Measurements from ENCODE around the gene SRRM4. TPM values are rescaled to one million over a fixed set of nuclear protein-coding genes. Genes with fewer than 3 reads are reported as not detected.
"Not testable (repeated sequence)": the region's sequence is repeated elsewhere in the genome, so short reads cannot be mapped to it uniquely, and the experiment has no call there.

Gene SRRM4
- total RNA-seq, 1 experiment from 2014 or later = not detected

DNA sequence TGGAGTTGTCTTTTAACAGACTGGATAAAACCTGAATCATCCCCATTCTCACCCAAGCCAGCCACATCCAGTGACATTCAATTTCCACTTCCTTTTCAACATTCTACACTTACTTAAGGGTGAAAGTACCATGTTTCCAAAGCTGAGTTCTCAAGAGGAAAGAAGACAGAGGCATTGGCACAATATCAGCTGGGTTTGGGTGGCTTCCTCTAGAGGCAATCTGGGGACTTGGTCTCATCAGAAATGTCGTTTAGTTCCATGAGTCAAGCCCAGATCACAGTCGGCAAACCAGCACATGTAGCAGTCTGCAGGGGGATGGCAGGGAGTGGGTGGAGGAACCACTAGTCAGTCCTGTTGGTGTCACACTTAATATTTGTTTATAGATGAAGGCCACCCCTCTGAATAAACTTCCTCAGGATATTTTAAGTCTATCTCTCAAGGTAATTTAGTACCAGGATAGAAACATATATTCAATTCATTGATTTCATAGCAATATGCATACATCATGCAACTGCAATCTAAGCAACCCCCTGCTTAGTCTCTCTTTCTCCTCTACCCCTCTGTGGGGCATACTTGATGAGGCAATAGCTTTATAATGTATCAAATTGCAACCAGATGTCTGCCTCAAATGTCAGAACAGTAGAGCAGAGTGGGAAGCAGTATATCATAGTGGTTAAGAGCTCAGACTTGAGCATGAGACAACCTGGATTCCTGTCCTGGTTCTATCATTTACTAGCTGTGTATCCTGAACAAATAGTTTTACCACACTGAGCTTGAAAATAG lies 3.0 kb downstream of the SRRM4 start:
- Histone ChIP-seq H3K36me3 (no peaks in the 10 kb centered on the region), H3K9me3 (replicated peaks) (no peaks in the 10 kb centered on the region), H3K27ac (no peak overlapping the region), H3K4me1 (replicated peaks) (no peaks in the 10 kb centered on the region), H3K4me3 (no peak overlapping the region), H3K27me3 (replicated peaks) (no peaks in the 10 kb centered on the region)
- no peak for DNase-seq (ENCODE audit: low read depth in 1 of 2, low spot score in 2 of 2)

DNA sequence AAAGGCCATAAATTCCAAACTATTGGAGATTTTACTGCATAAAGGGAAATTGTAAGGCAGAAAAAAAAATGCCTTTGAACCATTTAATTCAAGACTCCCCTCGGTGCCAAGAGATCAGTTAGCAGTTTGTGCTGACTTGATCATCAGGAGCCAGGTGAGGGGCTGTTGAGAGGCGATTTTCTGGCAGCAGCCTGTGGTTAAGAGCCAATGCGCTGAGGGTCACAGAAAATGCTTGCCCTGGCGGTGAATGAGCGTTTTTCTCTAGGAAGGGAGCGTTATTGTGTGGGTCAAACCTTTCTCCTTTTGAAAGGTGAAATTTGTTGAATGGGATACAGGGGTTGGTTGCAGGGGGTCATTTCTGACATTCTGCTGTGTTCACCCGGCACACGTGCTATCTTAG lies 4.7 kb downstream of the SRRM4 start:
- Histone ChIP-seq H3K27me3 (replicated peaks) (no peaks in the 10 kb centered on the region), H3K9me3 (replicated peaks) (no peaks in the 10 kb centered on the region), H3K27ac (no peak overlapping the region), H3K36me3 (no peaks in the 10 kb centered on the region), H3K4me3 (no peak overlapping the region), H3K4me1 (replicated peaks) (no peaks in the 10 kb centered on the region)
- DNase-seq (ENCODE audit: low read depth in 1 of 2, low spot score in 2 of 2) = no peak

DNA sequence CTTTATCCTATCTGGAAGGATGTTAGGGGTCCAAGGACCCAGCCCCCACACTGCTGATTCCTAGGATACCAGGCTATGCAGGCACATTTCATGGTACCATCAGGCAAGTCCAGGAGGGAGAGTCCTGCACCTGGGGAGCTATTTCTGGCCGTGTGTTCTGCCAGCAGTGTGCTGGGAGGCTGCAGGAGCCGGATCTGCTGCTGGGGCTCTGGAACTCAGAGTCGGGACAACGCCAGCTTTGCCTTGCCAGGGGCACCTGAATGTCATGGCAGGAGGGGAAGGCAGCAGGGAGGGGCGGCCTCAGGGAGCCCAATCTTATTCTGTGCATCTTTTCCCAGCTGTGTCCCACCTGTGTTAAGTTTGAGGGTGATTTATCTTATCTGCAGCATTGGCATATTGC lies 17.8 kb downstream of the SRRM4 start:
- Histone ChIP-seq H3K27me3 (replicated peaks) (no peaks in the 10 kb centered on the region), H3K9me3 (replicated peaks) (no peaks in the 10 kb centered on the region), H3K4me3 (no peak overlapping the region), H3K36me3 (no peaks in the 10 kb centered on the region), H3K27ac (no peak overlapping the region), H3K4me1 (replicated peaks) (no peaks in the 10 kb centered on the region)
- DNase-seq (ENCODE audit: low read depth in 1 of 2, low spot score in 2 of 2) = no peak

DNA sequence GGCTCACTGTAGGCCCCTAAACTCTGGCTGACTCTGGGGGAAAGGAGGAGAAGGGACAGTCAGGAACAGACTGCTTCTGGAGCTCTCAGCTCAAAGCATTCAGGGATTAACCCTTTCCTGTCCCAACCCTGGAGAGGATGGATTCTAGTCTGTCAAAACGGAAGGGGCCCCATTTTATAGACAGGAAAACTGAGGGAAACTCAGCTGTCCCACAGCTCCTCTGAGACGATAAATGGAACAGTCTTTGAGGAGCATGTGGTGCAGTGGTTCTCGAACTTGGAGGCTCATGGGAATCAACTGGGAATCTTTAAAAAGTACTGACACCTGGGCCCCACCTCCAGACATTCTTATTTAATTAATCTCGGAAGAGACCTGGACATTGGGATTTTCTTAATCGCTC lies 23.7 kb downstream of the SRRM4 start:
- H3K4me3 ChIP-seq = no peak overlapping the region
- no peaks in the 10 kb centered on the region for H3K36me3 ChIP-seq
- no peaks in the 10 kb centered on the region for H3K27me3 ChIP-seq (replicated peaks)
- no peaks in the 10 kb centered on the region for H3K9me3 ChIP-seq (replicated peaks)
- H3K27ac ChIP-seq = no peak overlapping the region
- H3K4me1 ChIP-seq (replicated peaks) = no peaks in the 10 kb centered on the region
- no peak for DNase-seq (ENCODE audit: low read depth in 1 of 2, low spot score in 2 of 2)

DNA sequence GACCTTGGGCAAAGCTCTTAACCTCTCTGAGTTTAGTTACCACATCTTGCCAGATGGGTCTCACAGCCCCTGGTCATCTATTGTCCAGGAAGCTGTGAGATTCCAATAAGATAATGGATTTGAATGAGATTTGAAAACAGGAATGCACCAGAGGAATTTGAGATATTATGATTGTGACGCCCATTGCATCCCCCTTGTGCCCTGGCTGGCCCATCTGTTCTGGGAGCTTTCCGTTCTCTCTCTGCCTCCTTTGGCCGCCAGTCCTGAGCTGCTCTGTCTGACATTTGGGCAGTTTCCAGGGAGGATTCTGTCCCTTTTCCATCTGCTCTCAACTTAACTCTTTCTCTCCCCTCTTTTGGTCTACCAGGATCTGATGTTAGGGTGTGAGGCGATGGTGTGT lies 24.6 kb downstream of the SRRM4 start:
- Histone ChIP-seq H3K9me3 (replicated peaks) (no peaks in the 10 kb centered on the region), H3K4me3 (no peak overlapping the region), H3K27me3 (replicated peaks) (no peaks in the 10 kb centered on the region), H3K36me3 (no peaks in the 10 kb centered on the region), H3K27ac (no peak overlapping the region), H3K4me1 (replicated peaks) (no peaks in the 10 kb centered on the region)
- no peak for DNase-seq (ENCODE audit: low read depth in 1 of 2, low spot score in 2 of 2)

GRCh38 chr12:119006746-119007145 lies 25.4 kb downstream of the SRRM4 start:
- Histone ChIP-seq H3K27me3 (replicated peaks) (no peaks in the 10 kb centered on the region), H3K9me3 (replicated peaks) (no peaks in the 10 kb centered on the region), H3K4me1 (replicated peaks) (no peaks in the 10 kb centered on the region), H3K4me3 (no peak overlapping the region), H3K36me3 (no peaks in the 10 kb centered on the region), H3K27ac (no peak overlapping the region)
- no peak for DNase-seq (ENCODE audit: low read depth in 1 of 2, low spot score in 2 of 2)

DNA sequence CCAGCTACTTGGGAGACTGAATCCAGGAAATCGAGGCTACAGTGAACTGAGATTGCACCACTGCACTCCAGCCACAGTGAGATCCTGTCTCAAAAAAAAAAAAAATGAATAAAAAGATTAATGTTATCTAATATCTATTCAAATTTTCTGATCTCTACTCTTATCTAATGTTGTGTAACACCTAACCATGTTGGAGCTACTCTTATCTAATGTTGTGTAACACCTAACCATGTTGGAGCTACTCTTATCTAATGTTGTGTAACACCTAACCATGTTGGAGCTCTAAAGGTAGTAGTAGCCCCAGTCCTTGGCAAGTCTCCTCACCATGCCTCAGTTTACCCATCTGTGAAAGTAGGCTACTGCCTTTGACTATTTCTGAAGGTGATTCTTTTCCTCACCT lies 26.9 kb downstream of the SRRM4 start:
- H3K4me1 ChIP-seq (replicated peaks); H3K4me3 ChIP-seq; H3K27ac ChIP-seq: not testable (repeated sequence)

DNA sequence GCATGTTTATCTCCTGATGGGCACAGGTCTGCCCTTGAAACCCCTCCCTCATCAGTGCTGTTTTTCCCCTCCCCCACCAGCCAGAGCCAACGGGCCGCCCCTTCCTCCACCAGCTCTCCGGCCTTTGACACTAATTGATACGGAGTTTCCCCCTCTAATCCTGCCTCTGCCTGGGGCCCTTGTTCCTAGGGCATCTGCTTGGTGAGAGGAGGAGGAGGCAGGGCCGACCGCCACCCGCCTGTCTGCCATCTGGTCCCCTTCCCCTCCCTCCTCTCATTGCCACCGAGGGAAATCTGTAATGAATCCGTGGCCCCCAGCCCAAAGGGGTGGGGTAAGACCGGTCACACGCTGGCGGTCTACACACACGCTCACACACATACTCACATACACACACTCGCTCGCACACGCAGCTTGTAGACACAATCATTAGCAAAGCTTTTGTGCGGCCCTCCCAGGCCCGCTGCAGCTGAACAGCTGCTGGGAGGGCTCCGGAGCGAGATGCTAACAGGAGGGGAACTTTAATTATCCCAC lies 27.4 kb downstream of the SRRM4 start:
- Histone ChIP-seq H3K9me3 (replicated peaks) (no peaks in the 10 kb centered on the region), H3K36me3 (no peaks in the 10 kb centered on the region), H3K27me3 (replicated peaks) (no peaks in the 10 kb centered on the region), H3K27ac (no peak overlapping the region), H3K4me1 (replicated peaks) (no peaks in the 10 kb centered on the region), H3K4me3 (no peak overlapping the region)
- DNase-seq (ENCODE audit: low read depth in 1 of 2, low spot score in 2 of 2) = no peak

More for the DNA sequence above, 26.9 kb downstream of the SRRM4 start:
- not testable (repeated sequence) for H3K9me3 ChIP-seq (replicated peaks); H3K27me3 ChIP-seq (replicated peaks); DNase-seq (ENCODE audit: low read depth in 1 of 2, low spot score in 2 of 2); H3K36me3 ChIP-seq

DNA sequence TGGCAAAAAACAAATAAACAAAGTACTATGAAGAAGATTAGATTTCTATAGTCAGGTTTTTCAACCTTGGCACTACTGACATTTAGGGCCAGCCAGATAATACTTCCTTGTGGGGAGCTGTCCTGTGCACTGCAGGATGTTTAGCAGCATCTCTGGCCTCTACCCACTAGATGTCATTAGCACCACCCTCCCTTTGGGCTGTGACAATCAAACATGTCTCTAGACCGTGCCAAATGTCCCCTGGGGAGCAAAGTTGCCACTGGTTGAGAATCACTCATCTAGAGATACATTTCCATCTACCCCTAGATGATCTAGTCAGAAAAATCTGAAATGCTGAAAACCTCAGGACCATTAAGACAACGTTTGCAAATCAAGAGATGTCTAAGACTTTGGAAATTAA lies 29.9 kb downstream of the SRRM4 start:
- DNase-seq (ENCODE audit: low read depth in 1 of 2, low spot score in 2 of 2) = no peak
- H3K27ac ChIP-seq = no peak overlapping the region
- H3K4me1 ChIP-seq (replicated peaks) = no peaks in the 10 kb centered on the region
- H3K27me3 ChIP-seq (replicated peaks) = no peaks in the 10 kb centered on the region
- H3K9me3 ChIP-seq (replicated peaks) = no peaks in the 10 kb centered on the region
- no peaks in the 10 kb centered on the region for H3K36me3 ChIP-seq
- H3K4me3 ChIP-seq = no peak overlapping the region

DNA sequence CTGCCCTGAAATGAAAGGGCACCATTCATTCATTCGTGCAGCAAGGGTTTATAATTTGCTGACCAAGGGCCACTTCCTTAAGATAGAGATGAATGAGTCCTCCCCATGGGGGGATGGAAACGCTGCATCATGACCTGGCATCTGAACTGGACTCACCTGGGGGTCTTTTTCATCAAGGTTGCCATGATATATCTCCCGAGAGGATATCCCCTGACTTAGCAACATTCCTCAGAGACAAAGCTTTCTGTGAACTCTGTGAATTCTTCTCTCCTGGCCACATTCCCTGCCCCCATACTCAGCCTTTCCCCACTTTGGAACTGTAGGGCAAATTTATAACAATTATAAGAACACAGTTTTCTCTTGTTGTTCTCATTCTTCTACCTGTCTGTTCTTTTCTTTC lies 30.8 kb downstream of the SRRM4 start:
- no peak for DNase-seq (ENCODE audit: low read depth in 1 of 2, low spot score in 2 of 2)
- Histone ChIP-seq H3K4me1 (replicated peaks) (no peaks in the 10 kb centered on the region), H3K27me3 (replicated peaks) (no peaks in the 10 kb centered on the region), H3K27ac (no peak overlapping the region), H3K4me3 (no peak overlapping the region), H3K9me3 (replicated peaks) (no peaks in the 10 kb centered on the region), H3K36me3 (no peaks in the 10 kb centered on the region)

GRCh38 chr12:119013023-119013422 lies 31.7 kb downstream of the SRRM4 start:
- H3K27me3 ChIP-seq (replicated peaks) = no peaks in the 10 kb centered on the region
- DNase-seq (ENCODE audit: low read depth in 1 of 2, low spot score in 2 of 2) = no peak
- no peaks in the 10 kb centered on the region for H3K9me3 ChIP-seq (replicated peaks)
- no peaks in the 10 kb centered on the region for H3K36me3 ChIP-seq
- H3K4me3 ChIP-seq = no peak overlapping the region
- H3K27ac ChIP-seq = no peak overlapping the region
- H3K4me1 ChIP-seq (replicated peaks) = no peaks in the 10 kb centered on the region

DNA sequence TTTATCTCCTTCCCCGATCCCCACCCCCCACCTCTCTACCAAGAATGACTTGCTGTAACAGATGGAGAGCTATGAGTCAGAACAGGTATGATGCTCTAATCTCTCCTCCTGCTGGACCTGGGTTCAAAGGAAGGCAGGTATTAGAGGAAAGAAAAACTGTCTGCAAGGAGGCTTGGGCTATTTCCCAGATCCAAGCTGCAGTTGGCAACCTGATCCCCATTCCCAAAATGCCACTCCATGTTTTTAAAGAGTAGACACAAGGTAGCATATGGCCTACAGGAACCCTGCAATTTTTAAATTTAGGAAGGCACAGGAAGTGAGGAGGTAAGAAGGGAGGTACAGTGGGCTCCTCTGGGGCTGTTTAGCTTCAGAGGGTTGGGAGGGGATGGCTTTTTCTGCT lies 33.0 kb downstream of the SRRM4 start:
- H3K4me3 ChIP-seq = no peak overlapping the region
- no peak overlapping the region for H3K27ac ChIP-seq
- peak in 1 of 2 experiments; percentile 5 for DNase-seq (ENCODE audit: low read depth in 1 of 2, low spot score in 2 of 2)
- no peaks in the 10 kb centered on the region for H3K9me3 ChIP-seq (replicated peaks)
- no peaks in the 10 kb centered on the region for H3K27me3 ChIP-seq (replicated peaks)
- no peaks in the 10 kb centered on the region for H3K4me1 ChIP-seq (replicated peaks)
- H3K36me3 ChIP-seq = no peaks in the 10 kb centered on the region

GRCh38 chr12:119016715-119017114 lies 35.4 kb downstream of the SRRM4 start:
- DNase-seq (ENCODE audit: low read depth in 1 of 2, low spot score in 2 of 2) = no peak
- Histone ChIP-seq H3K27ac (no peak overlapping the region), H3K36me3 (no peaks in the 10 kb centered on the region), H3K4me3 (no peak overlapping the region), H3K27me3 (replicated peaks) (no peaks in the 10 kb centered on the region), H3K9me3 (replicated peaks) (no peaks in the 10 kb centered on the region), H3K4me1 (replicated peaks) (no peaks in the 10 kb centered on the region)

- Histone ChIP-seq H3K27me3 (replicated peaks) (no peaks in the 10 kb centered on the region), H3K9me3 (replicated peaks) (no peaks in the 10 kb centered on the region), H3K4me1 (replicated peaks) (no peaks in the 10 kb centered on the region), H3K36me3 (no peaks in the 10 kb centered on the region), H3K27ac (no peak overlapping the region), H3K4me3 (no peak overlapping the region)
- DNase-seq (ENCODE audit: low read depth in 1 of 2, low spot score in 2 of 2) = peak in 1 of 2 experiments; percentile 1
Measured at GRCh38 chr12:119019166-119019565, 37.8 kb downstream of the SRRM4 start.
